Hepatocyte (in vitro differentiated cells): Measurements from ENCODE around the gene MDM2. TPM values are rescaled to one million over a fixed set of nuclear protein-coding genes. Genes with fewer than 3 reads are reported as not detected.
"Not testable (repeated sequence)": the region's sequence is repeated elsewhere in the genome, so short reads cannot be mapped to it uniquely, and the experiment has no call there.

Experiments used
- DNase-seq: peaks from one replicate; pipeline ENCODE4 v3.0.0-alpha.2; 2016; ENCODE audit warnings: low spot score
- H2AFZ ChIP-seq: fragments of 200-600 bp; sonication (generic); 2 replicates; pipeline ENCODE4 v1.6.0; 2016; ENCODE audit warnings: antibody characterized with exemption, mild to moderate bottlenecking
- H3K27ac ChIP-seq: fragments of 200-600 bp; sonication (generic); 2 replicates; pipeline ENCODE4 v1.5.1; 2016; ENCODE audit warnings: mild to moderate bottlenecking
- H3K27me3 ChIP-seq: fragments of 200-600 bp; sonication (generic); 2 replicates; pipeline ENCODE4 v1.6.1; 2016
- H3K36me3 ChIP-seq: fragments of 200-600 bp; sonication (generic); replicated peaks from 2 replicates; pipeline ENCODE4 v1.5.1; 2016; ENCODE audit warnings: low read depth; ENCODE audit not compliant: insufficient read depth
- H3K4me1 ChIP-seq: fragments of 200-600 bp; sonication (generic); 2 replicates; pipeline ENCODE4 v1.5.1; 2016; ENCODE audit warnings: mild to moderate bottlenecking, moderate library complexity; ENCODE audit not compliant: insufficient read depth
- H3K4me2 ChIP-seq: fragments of 200-600 bp; sonication (generic); 2 replicates; pipeline ENCODE4 v1.6.0; 2016
- H3K4me3 ChIP-seq: fragments of 200-600 bp; sonication (generic); 2 replicates; pipeline ENCODE4 v1.5.1; 2016; ENCODE audit warnings: mild to moderate bottlenecking
- H3K79me2 ChIP-seq: fragments of 200-600 bp; sonication (generic); 2 replicates; pipeline ENCODE4 v1.6.0; 2017; ENCODE audit warnings: mild to moderate bottlenecking
- H3K9me2 ChIP-seq: fragments of 200-600 bp; sonication (generic); replicated peaks from 2 replicates; pipeline ENCODE4 v1.6.0; 2017; ENCODE audit warnings: mild to moderate bottlenecking; ENCODE audit not compliant: insufficient read depth
- H3K9me3 ChIP-seq: fragments of 200-600 bp; sonication (generic); 2 replicates; pipeline ENCODE4 v1.5.1; 2016; ENCODE audit warnings: low read depth, mild to moderate bottlenecking
- H4K20me1 ChIP-seq: fragments of 200-600 bp; sonication (generic); 2 replicates; pipeline ENCODE4 v1.6.0; 2016; ENCODE audit warnings: mild to moderate bottlenecking; ENCODE audit not compliant: insufficient read depth, poor library complexity, severe bottlenecking
- CTCF ChIP-seq: fragments of 200-600 bp; sonication (generic); IDR thresholded peaks from 2 replicates; pipeline ENCODE4 v1.5.1; 2016; ENCODE audit warnings: antibody characterized with exemption, mild to moderate bottlenecking; ENCODE audit not compliant: poor library complexity
- EZH2 ChIP-seq: fragments of 200-600 bp; sonication (generic); IDR thresholded peaks from 2 replicates; pipeline ENCODE4 v1.6.1; 2016; ENCODE audit warnings: antibody characterized with exemption, mild to moderate bottlenecking, borderline replicate concordance
- EZH2phosphoT487 ChIP-seq: fragments of 200-600 bp; sonication (generic); IDR thresholded peaks from one replicate; pipeline ENCODE4 v1.6.1; 2018; ENCODE audit warnings: antibody characterized with exemption, mild to moderate bottlenecking, low read depth, moderate library complexity; ENCODE audit not compliant: unreplicated experiment, severe bottlenecking
- WGBS: methylation state at CpG from one replicate; pipeline ENCODE4 v1.1.6; 2016; ENCODE audit warnings: low lambda C conversion rate; ENCODE audit errors: missing lambda C conversion rate; 5-methylcytosine and 5-hydroxymethylcytosine counted together
- polyA plus RNA-seq: library from polyadenylated mRNA; unstranded; fragments of >200 nt; fragmentation: Nextera tagmentation; extraction: Ambion mirVana; gene quantifications from 2 replicates; pipeline ENCODE4 v1.2.1, GENCODE V29; 2016
- total RNA-seq: library from RNA; depleted of rRNA; stranded (reverse); fragments of >200 nt; gene quantifications from 2 replicates; pipeline ENCODE4 v1.2.3, GENCODE V29; 2014

The MDM2 gene
- total and polyA plus RNA-seq, 2 experiments from 2014 or later: 42.0 to 77.4 TPM

- H3K79me2 ChIP-seq: peaks cover 85% of the 10 kb centered on the region
- 97% methylated on average over 8 of the region's 8 CpGs for WGBS
- H3K27ac ChIP-seq: no peak overlapping the region
- H3K4me3 ChIP-seq: no peak overlapping the region
- H2AFZ ChIP-seq: no peak overlapping the region
- peaks cover 8% of the 10 kb centered on the region for H3K4me1 ChIP-seq
- TF ChIP-seq CTCF: no peak
- TF ChIP-seq EZH2: no peak
- TF ChIP-seq EZH2phosphoT487: no peak
- H3K4me2 ChIP-seq: no peak overlapping the region
- H3K27me3 ChIP-seq: no peaks in the 10 kb centered on the region
- no peaks in the 10 kb centered on the region for H3K36me3 ChIP-seq
- peaks cover 46% of the 10 kb centered on the region for H4K20me1 ChIP-seq
- no peak for DNase-seq
- H3K9me2 ChIP-seq: no peaks in the 10 kb centered on the region
- no peaks in the 10 kb centered on the region for H3K9me3 ChIP-seq
Observed at GRCh38 chr12:68815928-68816800, 8.2 kb downstream of the MDM2 start.

GRCh38 chr12:68819481-68819880 lies 11.5 kb downstream of the MDM2 start:
- not testable (repeated sequence) for H3K4me3 ChIP-seq, H3K4me2 ChIP-seq, H3K9me2 ChIP-seq, H3K27me3 ChIP-seq, DNase-seq, H3K27ac ChIP-seq, H3K36me3 ChIP-seq, H3K4me1 ChIP-seq, H3K9me3 ChIP-seq, H2AFZ ChIP-seq
- H4K20me1 ChIP-seq: peaks cover 32% of the 10 kb centered on the region
- H3K79me2 ChIP-seq: peaks cover 65% of the 10 kb centered on the region
- WGBS: 95% methylated on average over 13 of the region's 13 CpGs

- H3K9me2 ChIP-seq: no peaks in the 10 kb centered on the region
- TF ChIP-seq CTCF (no peak), EZH2 (no peak), EZH2phosphoT487 (no peak)
- no peaks in the 10 kb centered on the region for H3K9me3 ChIP-seq
- H2AFZ ChIP-seq: no peak overlapping the region
- no peak overlapping the region for H3K4me3 ChIP-seq
- no peaks in the 10 kb centered on the region for H3K4me1 ChIP-seq
- no peaks in the 10 kb centered on the region for H3K27me3 ChIP-seq
- no peak overlapping the region for H3K4me2 ChIP-seq
- no peak for DNase-seq
- no peak overlapping the region for H3K27ac ChIP-seq
- peaks cover 52% of the 10 kb centered on the region for H3K79me2 ChIP-seq
- peaks cover 19% of the 10 kb centered on the region for H4K20me1 ChIP-seq
- 93% methylated on average over 6 of the region's 6 CpGs for WGBS
- H3K36me3 ChIP-seq: peaks cover 7% of the 10 kb centered on the region
Observed at GRCh38 chr12:68821357-68822188, 13.6 kb downstream of the MDM2 start.

- no peak overlapping the region for H3K4me2 ChIP-seq
- H3K36me3 ChIP-seq: peaks cover 7% of the 10 kb centered on the region
- H3K27ac ChIP-seq: no peak overlapping the region
- peaks cover 34% of the 10 kb centered on the region for H3K79me2 ChIP-seq
- H3K27me3 ChIP-seq: no peaks in the 10 kb centered on the region
- no peak for DNase-seq
- H3K4me3 ChIP-seq: no peak overlapping the region
- H2AFZ ChIP-seq: no peak overlapping the region
- no peak for TF ChIP-seq CTCF
- no peak for TF ChIP-seq EZH2phosphoT487
- no peak for TF ChIP-seq EZH2
- H3K4me1 ChIP-seq: no peaks in the 10 kb centered on the region
- H3K9me3 ChIP-seq: no peaks in the 10 kb centered on the region
- peaks cover 13% of the 10 kb centered on the region for H4K20me1 ChIP-seq
- no peaks in the 10 kb centered on the region for H3K9me2 ChIP-seq
- 66% methylated on average over 3 of the region's 3 CpGs for WGBS
Observed at GRCh38 chr12:68823696-68824095, 15.7 kb downstream of the MDM2 start.
